HG02798 (cell line): Measurements from ENCODE around the gene ANAPC4.

Experiments
- ATAC-seq: cut with Tn5 transposase; IDR thresholded peaks from one replicate; pipeline ENCODE4 v1.9.1; 2021; ENCODE audit warnings: mild to moderate bottlenecking; ENCODE audit not compliant: unreplicated experiment, poor library complexity

Gene ANAPC4

GRCh38 chr4:25467843-25468242, 90.8 kb downstream of the ANAPC4 start:
- ATAC-seq: no peak
